Mesenteric fat pad (tissue), 1 donor: ENCODE results near the gene LCLAT1. TPM values are rescaled to one million over a fixed set of nuclear protein-coding genes. Genes with fewer than 3 reads are reported as not detected.

Experiments used
- DNase-seq: peaks from one replicate; pipeline ENCODE4 v3.0.0-alpha.2; 2020; ENCODE audit warnings: low spot score
- long read RNA-seq: library from polyadenylated mRNA; unstranded; transcript quantifications from one replicate; pipeline ENCODE4 v2.0.0, GENCODE V29; 2020
- total RNA-seq: library from RNA; stranded (reverse); fragmentation: NEBNext Ultra II Directional; extraction: Animal tissue kit (Norgen Biotek cat#: 25700); gene quantifications from one replicate; pipeline ENCODE4 v1.2.1, GENCODE V29; 2021
- donor health status: DM: yes; HTN: yes; CAD: no.

LCLAT1 gene
- 10.9 TPM for total RNA-seq
- long read RNA-seq, partial matches to known transcripts: 0 of 8 reads
- long read RNA-seq, other reads (novel, unspliced or antisense): 8 of 8 reads

GRCh38 chr2:30447149-30448045 lies at the start of gene LCLAT1:
LCLAT1 (plus strand) TSS chr2:30447246; CDS start chr2:30525591, 78,345 bp downstream.
- DNase-seq: peak; percentile 94

GRCh38 chr2:30398084-30398873 lies 48.8 kb upstream of the LCLAT1 start:
- no peak for DNase-seq

DNA sequence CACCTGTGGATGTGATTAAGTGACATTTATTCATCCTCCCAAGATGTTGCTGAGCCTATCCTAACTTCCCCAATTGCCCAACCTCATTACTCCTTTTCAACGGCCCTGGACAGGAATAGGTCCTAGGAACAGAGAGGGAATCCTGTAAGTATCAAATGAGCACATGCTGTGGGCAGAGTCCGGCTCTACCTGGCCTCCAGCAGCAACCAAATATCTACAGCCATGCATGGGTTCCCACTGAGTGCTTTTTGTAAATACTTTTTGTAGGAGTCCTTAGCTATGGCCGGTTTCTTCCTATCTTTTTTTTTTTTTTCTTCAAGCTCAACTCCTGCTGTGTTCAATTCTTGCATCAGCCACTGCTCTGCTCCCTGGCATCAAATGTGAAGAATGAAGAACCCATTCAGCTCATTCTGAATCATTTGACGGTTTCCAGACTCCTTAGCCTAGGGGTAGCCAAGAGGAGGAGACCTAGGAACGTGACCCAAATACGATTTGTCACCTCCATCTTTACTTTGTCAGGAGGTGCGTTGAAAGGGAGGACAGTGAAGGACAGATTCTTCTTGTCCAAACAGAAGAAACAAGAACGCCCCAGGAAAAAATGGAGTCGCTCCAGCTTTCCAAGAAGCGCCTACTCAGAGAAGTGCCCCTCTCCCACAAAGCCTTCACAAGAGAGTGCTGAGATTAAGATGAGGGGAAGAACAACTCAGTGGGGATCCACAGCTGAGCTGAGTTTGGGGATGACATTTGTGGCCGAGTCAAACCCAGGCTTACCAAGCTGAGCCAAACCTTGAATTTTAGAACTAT lies 46.7 kb upstream of the LCLAT1 start:
- no peak for DNase-seq

DNA sequence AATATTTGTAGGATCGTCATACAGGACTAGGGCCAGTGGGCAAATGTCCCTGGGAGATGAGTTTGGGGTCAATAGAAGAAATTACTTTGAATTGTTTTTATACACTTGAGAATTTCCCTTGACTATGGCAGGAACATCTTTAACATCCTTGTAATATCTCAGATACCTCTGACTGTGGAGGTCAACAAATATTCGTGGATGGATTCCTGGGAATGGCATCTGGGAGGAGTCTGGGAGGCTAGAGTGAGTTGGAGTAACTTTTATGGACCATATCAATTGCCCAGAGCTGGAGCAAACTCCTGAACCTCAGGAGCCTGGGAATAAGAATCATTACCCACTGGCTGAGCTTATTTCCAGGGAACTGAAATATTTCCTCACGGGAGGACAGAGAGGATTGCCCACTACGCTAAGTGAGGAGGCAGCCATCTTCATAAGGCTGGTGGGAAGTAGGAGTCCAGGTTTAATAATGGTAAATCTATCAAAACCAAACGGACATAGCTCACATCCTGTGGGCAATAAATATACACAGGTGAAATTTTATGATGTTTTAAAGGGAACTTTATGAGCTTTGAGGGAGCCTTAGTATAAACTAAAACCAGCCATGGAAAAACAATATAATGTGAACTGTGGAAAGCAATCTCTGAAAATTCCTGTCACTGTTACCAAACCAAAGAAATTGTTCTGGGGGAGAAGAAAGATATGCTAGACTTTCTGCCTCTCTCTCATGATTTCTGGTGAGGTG lies 44.4 kb upstream of the LCLAT1 start:
- no peak for DNase-seq

DNA sequence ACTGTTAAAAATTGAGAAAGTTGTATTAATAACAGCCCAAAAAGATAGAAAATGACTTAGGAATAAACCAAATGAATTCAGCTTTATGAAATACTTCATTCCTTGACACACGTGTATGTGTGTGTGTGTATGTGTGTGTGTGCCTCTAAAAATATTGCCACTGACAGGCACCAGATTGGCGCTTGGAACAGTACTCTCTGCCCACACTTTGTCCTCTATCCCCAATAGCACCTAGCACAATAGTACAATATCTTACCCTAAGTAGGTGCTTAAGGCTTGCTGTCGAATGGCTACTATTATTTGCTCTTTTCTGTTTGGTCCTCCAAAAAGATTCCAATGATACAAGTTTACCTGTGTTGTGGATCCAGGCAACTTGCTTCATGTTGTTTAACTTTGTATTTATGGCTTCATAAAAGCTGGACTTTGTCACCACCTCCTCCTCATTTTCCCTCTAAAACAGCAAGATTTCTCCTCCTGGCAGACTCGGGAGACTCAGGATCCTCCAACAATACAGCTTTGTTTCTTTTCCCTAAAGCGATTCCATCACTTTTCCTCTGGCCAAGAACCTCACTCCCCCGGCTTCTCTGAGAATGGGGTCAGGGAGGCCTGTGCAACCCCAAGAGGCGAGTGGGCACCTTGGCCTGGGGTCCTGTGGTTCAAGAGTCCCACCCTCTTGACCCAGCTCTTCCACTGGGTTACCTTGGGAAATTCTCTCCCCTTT lies 43.3 kb upstream of the LCLAT1 start:
- no peak for DNase-seq

- DNase-seq: peak; percentile 82
Measured at GRCh38 chr2:30404319-30405259, 42.5 kb upstream of the LCLAT1 start.

DNA sequence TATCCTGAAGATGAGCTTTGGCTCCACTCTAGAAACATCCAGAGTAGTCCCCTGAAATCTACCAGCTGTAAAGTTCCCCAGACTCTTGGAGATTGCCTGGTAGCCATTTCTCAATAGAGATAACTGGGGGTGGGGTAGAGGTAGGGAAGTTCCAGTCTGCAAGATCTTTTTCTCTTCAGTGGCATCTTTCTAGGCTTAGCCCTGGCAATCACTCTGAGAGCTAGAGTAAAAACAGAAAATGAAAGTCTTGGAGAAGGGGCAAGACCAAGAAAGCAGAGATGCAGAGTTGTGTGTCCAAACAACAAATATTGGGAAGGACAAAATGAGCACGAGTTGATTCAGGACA lies 41.8 kb upstream of the LCLAT1 start:
- DNase-seq: no peak

- DNase-seq: no peak
Measured at GRCh38 chr2:30406853-30407252, 40.2 kb upstream of the LCLAT1 start.

- DNase-seq: no peak
Measured at GRCh38 chr2:30408961-30409387, 38.1 kb upstream of the LCLAT1 start.

GRCh38 chr2:30410217-30410616 lies 36.8 kb upstream of the LCLAT1 start:
- no peak for DNase-seq

DNA sequence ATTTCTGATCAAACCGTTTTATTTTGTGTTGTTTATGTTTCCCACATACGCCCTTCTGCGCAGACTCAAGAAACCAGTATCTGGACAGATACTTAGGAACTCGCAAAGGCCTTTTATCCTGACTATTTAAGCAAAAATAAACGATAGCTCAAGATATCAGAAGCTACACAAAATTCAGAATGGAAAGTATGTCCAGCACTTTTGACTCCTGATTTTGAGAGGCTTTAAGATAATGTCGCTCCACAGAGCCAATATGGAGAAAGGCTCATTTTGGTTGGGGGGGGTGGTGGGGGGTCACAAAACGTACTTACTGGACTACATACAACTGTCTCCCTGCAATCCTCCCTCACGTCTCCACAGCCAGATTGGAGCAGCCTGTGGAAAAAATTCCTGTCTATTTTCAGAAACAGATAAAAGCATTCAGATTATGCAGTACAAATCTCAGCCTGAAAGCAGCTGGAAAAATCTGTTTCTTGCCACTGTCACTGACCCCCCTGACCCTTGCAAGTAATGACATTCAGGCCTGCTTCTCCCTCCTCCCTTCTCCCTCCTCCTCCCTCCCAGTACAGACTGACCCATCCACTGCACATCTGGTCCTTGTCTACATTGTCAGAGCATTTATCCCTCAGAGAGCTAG lies 34.9 kb upstream of the LCLAT1 start:
- no peak for DNase-seq

DNA sequence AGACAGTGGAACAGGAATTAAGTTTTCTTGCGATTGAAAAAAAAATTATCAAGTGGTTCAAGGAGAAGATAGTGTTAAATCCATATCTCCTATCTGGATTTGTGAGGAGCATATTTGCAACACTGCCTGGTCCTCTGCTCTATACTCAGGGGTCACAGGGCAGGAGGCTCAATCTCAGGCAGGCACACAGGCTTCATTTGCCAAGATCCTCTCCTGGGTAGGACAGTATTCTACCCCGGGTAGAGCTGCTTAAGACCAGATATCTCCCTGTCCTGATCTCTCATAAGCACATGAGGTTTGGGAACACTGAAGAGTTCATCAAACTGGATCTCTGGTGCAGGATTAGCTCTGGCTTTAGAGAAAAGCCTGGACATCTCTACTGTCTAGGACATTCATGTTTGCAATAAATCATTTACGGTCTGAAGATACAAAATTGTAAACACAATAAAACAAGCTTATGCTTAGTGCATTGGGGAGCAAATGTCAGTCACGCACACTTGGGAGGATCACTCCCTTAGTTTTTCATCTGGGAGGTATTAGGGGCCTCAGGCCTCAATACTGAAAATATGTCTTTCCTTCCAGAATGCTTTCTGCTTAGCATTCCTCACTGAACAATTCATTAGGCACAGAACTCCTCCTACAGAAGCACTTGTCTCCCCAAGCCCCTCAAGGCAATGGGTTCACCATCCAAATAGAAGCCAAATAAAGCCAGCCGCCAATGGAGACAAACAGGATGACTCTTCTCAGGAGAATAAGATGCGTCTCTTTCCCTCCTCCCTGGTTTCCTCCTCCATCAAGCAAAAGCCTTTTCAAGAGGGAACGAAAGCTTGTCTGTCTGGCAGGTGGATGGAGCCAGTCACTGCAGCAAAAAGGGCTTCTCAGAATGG lies 34.1 kb upstream of the LCLAT1 start:
- DNase-seq: no peak

DNA sequence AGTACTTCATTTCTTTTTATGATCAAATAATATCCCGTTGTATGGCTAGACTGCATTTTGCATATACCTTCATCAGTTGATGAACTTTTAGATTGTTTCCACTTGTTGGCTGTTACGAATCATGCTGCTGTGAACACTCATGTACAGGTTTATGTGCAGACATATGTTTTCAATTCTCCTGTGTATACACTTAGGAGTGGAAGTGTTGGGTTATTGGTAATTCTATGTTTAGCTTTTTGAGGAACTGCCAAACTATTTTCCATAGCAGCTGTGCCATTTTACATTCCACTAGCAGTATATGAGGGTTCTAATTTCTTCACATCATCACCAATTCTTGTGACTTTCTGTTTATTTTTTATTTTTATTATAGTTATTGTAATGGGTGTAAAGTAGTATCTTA lies 32.1 kb upstream of the LCLAT1 start:
- no peak for DNase-seq

DNA sequence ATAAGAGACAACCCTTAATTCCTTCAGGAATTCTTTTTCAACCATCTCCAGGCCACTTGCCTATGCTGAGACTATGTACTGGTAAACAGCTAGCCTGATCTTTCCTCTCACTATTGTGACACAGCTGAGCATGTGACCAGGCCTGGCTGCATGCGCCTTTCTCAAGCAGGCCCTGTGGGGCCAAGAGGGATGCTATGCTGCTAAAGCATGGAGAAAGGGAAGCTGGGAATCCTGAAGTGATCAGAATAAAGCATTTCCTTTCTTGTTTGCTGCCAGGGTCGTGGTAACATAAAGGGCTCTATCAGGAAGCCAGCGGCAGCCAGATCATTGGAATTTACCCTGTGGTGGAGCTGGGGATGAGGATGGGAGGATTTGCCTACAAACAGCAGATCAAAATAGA lies 29.8 kb upstream of the LCLAT1 start:
- no peak for DNase-seq

DNA sequence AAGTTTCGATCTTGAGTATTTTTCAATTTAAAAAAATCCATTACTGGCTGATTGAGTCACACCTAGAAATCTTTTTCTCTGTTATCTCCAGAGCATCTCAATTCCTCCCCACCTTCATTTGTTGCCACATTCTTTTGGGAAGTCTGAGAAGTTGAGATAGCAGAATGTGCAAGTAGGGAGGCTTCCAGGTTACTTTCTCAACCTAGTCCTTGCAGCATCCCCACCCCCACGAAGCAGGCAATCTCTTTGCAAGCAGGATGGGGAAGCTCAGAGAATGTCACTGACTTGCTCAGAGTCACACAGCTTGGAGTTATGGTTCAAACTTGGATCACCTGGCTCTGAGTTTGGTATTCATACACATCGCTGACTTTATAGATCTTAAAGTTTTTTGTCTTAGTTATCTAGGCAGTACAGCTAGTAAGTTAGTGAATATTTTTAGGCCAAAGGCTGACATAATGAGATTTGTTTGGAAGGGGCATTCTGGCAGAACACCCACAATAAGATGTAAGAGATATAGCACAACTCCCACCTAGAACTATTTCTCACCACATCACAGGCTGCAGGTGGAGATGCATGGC lies 25.9 kb upstream of the LCLAT1 start:
- no peak for DNase-seq

- no peak for DNase-seq
Measured at GRCh38 chr2:30421604-30422443, 25.2 kb upstream of the LCLAT1 start.
